Choroid plexus epithelial cell (primary cell): Measurements from ENCODE around the gene LIMK1.

Experiments used
- DNase-seq: peaks from one replicate; pipeline ENCODE4 v3.0.0-alpha.2; 2010; ENCODE audit warnings: low read depth
- H3K4me3 ChIP-seq: 2 replicates; pipeline ENCODE4 v1.5.1; 2011; ENCODE audit warnings: low read depth, mild to moderate bottlenecking, control low read depth, low read length, moderate library complexity
- CTCF ChIP-seq: conservative IDR thresholded peaks from 2 replicates; pipeline ENCODE4 v1.5.1; 2011; ENCODE audit warnings: low read depth, mild to moderate bottlenecking, control low read depth, inconsistent platforms, low read length, moderate library complexity

Gene LIMK1

GRCh38 chr7:74083928-74084721 lies 521 bp downstream of the LIMK1 start:
- DNase-seq, result peak; percentile 39
- TF ChIP-seq CTCF, result no peak
- H3K4me3 ChIP-seq, result peak overlapping the region; percentile 66

- DNase-seq, result no peak
- TF ChIP-seq CTCF, result no peak
- peak overlapping the region; percentile 66 for H3K4me3 ChIP-seq
These were observed 1.3 kb downstream of the LIMK1 start for GRCh38 chr7:74084722-74085578.

GRCh38 chr7:74087791-74088453 lies 4.3 kb downstream of the LIMK1 start:
- TF ChIP-seq CTCF, result no peak
- no peak overlapping the region for H3K4me3 ChIP-seq
- no peak for DNase-seq

GRCh38 chr7:74092321-74092963 lies 8.8 kb downstream of the LIMK1 start:
- TF ChIP-seq CTCF, result no peak
- DNase-seq, result no peak
- H3K4me3 ChIP-seq, result no peak overlapping the region

GRCh38 chr7:74092964-74093471 lies 9.4 kb downstream of the LIMK1 start:
- peak; percentile 55 for DNase-seq
- no peak for TF ChIP-seq CTCF
- H3K4me3 ChIP-seq, result no peak overlapping the region

- TF ChIP-seq CTCF, result no peak
- no peak for DNase-seq
- peak overlapping the region; percentile 3 for H3K4me3 ChIP-seq
These were observed 10.1 kb downstream of the LIMK1 start for GRCh38 chr7:74093671-74094223.
